Keratinocyte (primary cell): ENCODE results near the gene NELL1. TPM values are rescaled to one million over a fixed set of nuclear protein-coding genes. Genes with fewer than 3 reads are reported as not detected.

Experiments used
- DNase-seq: peaks from one replicate; pipeline ENCODE4 v3.0.0-alpha.2; 2011; ENCODE audit warnings: low read depth, missing footprints, low spot score
- FAIRE-seq: peaks from 2 replicates; lab custom pipeline; 2011; peaks lifted over from hg19 to GRCh38; lab: Jason Lieb, UNC
- H2AFZ ChIP-seq: 2 replicates; pipeline ENCODE4 v1.6.0; 2012; ENCODE audit warnings: low read length, control low read depth, inconsistent platforms; ENCODE audit not compliant: control insufficient read depth
- H3K27ac ChIP-seq: 2 replicates; pipeline ENCODE4 v1.5.1; 2011; ENCODE audit warnings: low read length; ENCODE audit not compliant: control insufficient read depth, insufficient read depth
- H3K27me3 ChIP-seq: 3 replicates; pipeline ENCODE4 v1.6.0; 2011; ENCODE audit warnings: low read length; ENCODE audit not compliant: control insufficient read depth, insufficient read depth; ENCODE audit errors: extremely low read depth
- H3K36me3 ChIP-seq, 2 experiments: 2 replicates in 1 of 2; 3 replicates in 1 of 2; pipeline ENCODE4 v1.5.1; 2011; ENCODE audit warnings: low read length in 2 of 2, mild to moderate bottlenecking in 1 of 2; ENCODE audit not compliant: control insufficient read depth in 2 of 2, insufficient read depth in 2 of 2; ENCODE audit errors: extremely low read depth in 1 of 2
- H3K4me1 ChIP-seq: 3 replicates; pipeline ENCODE4 v1.5.1; 2011; ENCODE audit warnings: low read length; ENCODE audit not compliant: control insufficient read depth, insufficient read depth; ENCODE audit errors: extremely low read depth
- H3K4me2 ChIP-seq: 3 replicates; pipeline ENCODE4 v1.6.0; 2011; ENCODE audit warnings: low read depth, low read length; ENCODE audit not compliant: control insufficient read depth, insufficient read depth; ENCODE audit errors: extremely low read depth
- H3K4me3 ChIP-seq, 3 experiments: fragments of 200-600 bp in 1 of 3; sonication (generic) in 1 of 3; 2 replicates in 2 of 3; 3 replicates in 1 of 3; pipeline ENCODE4 v1.5.1; 2011 to 2016; ENCODE audit warnings: low read length in 3 of 3, mild to moderate bottlenecking in 3 of 3, control low read depth in 2 of 3, inconsistent platforms in 1 of 3, low read depth in 1 of 3, mixed read lengths in 1 of 3, mixed run types in 1 of 3, moderate library complexity in 1 of 3; ENCODE audit not compliant: control insufficient read depth in 2 of 3, insufficient read depth in 2 of 3; ENCODE audit errors: extremely low read depth in 1 of 3
- H3K79me2 ChIP-seq: 2 replicates; pipeline ENCODE4 v1.6.0; 2012; ENCODE audit warnings: low read length; ENCODE audit not compliant: control insufficient read depth, insufficient read depth
- H3K9ac ChIP-seq: 3 replicates; pipeline ENCODE4 v1.6.0; 2011; ENCODE audit warnings: low read length; ENCODE audit not compliant: control insufficient read depth, insufficient read depth; ENCODE audit errors: extremely low read depth
- H3K9me1 ChIP-seq: 3 replicates; pipeline ENCODE4 v1.6.0; 2011; ENCODE audit warnings: low read length; ENCODE audit not compliant: control insufficient read depth, insufficient read depth; ENCODE audit errors: extremely low read depth
- H3K9me3 ChIP-seq: 2 replicates; pipeline ENCODE4 v1.5.1; 2012; ENCODE audit warnings: low read depth, low read length; ENCODE audit not compliant: control insufficient read depth
- H4K20me1 ChIP-seq: 3 replicates; pipeline ENCODE4 v1.6.0; 2011; ENCODE audit warnings: low read length; ENCODE audit not compliant: control insufficient read depth, insufficient read depth; ENCODE audit errors: extremely low read depth
- EZH2 ChIP-seq: IDR thresholded peaks from one replicate; pipeline ENCODE4 v1.6.1; 2012; ENCODE audit warnings: inconsistent platforms, mild to moderate bottlenecking, low read length, moderate library complexity
- dilution Hi-C: fragments of 300-500 bp; cut with MboI; formaldehyde crosslinking; loops from one replicate; pipeline ENCODE4 v1.7.0; 2020; ENCODE audit warnings: low sequenced_read_pairs; ENCODE audit not compliant: extremely low pct_ligation_motif_present
- polyA plus RNA-seq, 5 experiments: library from polyadenylated mRNA; depleted of rRNA in 3 of 5; stranded (reverse) in 3 of 5; stranded (forward) in 1 of 5; unstranded in 1 of 5; fragments of >200 nt; gene quantifications; 1 replicate in 1 of 5; 2 replicates in 3 of 5; 3 replicates in 1 of 5; pipeline versions ENCODE4 v1.2.1 to v1.2.3, GENCODE V29; 2011 to 2012; ENCODE audit warnings: missing spikeins in 2 of 5, low read depth in 1 of 5, low replicate concordance in 1 of 5
- TF ChIP-seq, protein P1 (sequence below), 3 experiments: IDR thresholded peaks in 1 of 3; conservative IDR thresholded peaks in 1 of 3; optimal IDR thresholded peaks in 1 of 3; 2 replicates in 2 of 3; 3 replicates in 1 of 3; pipeline versions ENCODE3 to v1.5.1; 2011; ENCODE audit warnings: low read length in 3 of 3, mild to moderate bottlenecking in 3 of 3, moderate library complexity in 2 of 3, control low read depth in 1 of 3, inconsistent platforms in 1 of 3; ENCODE audit not compliant: insufficient read depth in 2 of 3; ENCODE audit errors: extremely low read depth in 1 of 3

NELL1 gene
- polyA plus RNA-seq, 1 donor (not counting 4 experiments of a cell fraction or from before 2014, with no cell fraction given) = not detected

DNA sequence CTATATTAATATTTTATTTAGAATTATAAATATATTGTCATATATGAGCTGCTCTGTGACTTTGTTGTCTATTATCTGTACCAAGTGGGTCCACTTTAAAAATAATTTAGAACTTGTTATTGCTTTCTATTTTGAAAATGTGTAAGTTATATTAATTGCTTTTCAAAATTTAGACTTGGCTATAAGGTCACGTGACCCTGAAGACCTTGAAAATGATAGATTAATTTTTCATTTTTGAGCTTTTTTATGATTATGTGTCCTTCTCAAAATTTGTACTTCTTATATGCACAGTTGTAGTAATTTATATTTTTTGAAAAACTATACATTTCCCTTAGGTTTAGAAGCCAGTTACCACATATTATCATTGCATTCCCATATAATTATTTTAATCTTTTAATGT lies 826.5 kb downstream of the NELL1 start:
- no peak for FAIRE-seq
- no peaks in the 10 kb centered on the region for H3K4me1 ChIP-seq
- dilution Hi-C loops = no loop called here

DNA sequence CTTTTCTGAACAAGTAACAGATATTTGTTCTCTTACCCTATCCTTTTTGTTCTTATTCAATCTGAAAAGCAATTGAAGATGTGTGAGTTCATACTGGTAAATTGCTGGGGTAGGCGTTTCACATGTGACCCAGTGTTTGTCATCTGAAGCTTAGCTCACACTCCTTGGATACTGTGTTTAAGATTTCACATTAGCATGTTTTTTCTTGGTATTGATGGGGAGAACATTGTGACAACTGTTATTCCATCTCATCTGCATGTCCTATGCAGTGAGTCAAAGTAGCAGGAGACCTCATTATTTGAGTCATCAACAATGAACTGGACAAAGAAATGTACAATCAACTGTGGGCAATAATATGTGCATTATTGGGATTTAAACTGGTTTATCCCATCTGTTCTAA lies 831.9 kb downstream of the NELL1 start:
- no peak overlapping the region for H2AFZ ChIP-seq
- no peak overlapping the region for H3K4me3 ChIP-seq
- H3K27ac ChIP-seq = no peak overlapping the region
- FAIRE-seq = no peak
- H3K4me1 ChIP-seq = no peaks in the 10 kb centered on the region
- no peak for TF ChIP-seq EZH2
- TF ChIP-seq, protein P1, sequence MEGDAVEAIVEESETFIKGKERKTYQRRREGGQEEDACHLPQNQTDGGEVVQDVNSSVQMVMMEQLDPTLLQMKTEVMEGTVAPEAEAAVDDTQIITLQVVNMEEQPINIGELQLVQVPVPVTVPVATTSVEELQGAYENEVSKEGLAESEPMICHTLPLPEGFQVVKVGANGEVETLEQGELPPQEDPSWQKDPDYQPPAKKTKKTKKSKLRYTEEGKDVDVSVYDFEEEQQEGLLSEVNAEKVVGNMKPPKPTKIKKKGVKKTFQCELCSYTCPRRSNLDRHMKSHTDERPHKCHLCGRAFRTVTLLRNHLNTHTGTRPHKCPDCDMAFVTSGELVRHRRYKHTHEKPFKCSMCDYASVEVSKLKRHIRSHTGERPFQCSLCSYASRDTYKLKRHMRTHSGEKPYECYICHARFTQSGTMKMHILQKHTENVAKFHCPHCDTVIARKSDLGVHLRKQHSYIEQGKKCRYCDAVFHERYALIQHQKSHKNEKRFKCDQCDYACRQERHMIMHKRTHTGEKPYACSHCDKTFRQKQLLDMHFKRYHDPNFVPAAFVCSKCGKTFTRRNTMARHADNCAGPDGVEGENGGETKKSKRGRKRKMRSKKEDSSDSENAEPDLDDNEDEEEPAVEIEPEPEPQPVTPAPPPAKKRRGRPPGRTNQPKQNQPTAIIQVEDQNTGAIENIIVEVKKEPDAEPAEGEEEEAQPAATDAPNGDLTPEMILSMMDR (optimal IDR thresholded peaks at IDR 0.05 in 1 of 3, IDR thresholded peaks at IDR 0.05 in 1 of 3, conservative IDR thresholded peaks at IDR 0.05 in 1 of 3; ENCODE audit: extremely low read depth in 1 of 3, insufficient read depth in 2 of 3, low read length in 3 of 3) = no peak
- H3K27me3 ChIP-seq = no peaks in the 10 kb centered on the region
- H3K9me3 ChIP-seq = no peaks in the 10 kb centered on the region
- dilution Hi-C loops = no loop called here
- H3K79me2 ChIP-seq = no peaks in the 10 kb centered on the region
- no peaks in the 10 kb centered on the region for H3K9me1 ChIP-seq
- DNase-seq = no peak
- no peaks in the 10 kb centered on the region for H4K20me1 ChIP-seq
- no peaks in the 10 kb centered on the region for H3K36me3 ChIP-seq
- no peak overlapping the region for H3K4me2 ChIP-seq
- H3K9ac ChIP-seq = no peak overlapping the region

More for the DNA sequence above, 826.5 kb downstream of the NELL1 start:
- no peak for DNase-seq
- no peak for TF ChIP-seq EZH2
- TF ChIP-seq, protein P1 (optimal IDR thresholded peaks at IDR 0.05 in 1 of 3, IDR thresholded peaks at IDR 0.05 in 1 of 3, conservative IDR thresholded peaks at IDR 0.05 in 1 of 3; ENCODE audit: extremely low read depth in 1 of 3, insufficient read depth in 2 of 3, low read length in 3 of 3) = no peak
- Histone ChIP-seq H3K9ac (no peak overlapping the region), H3K9me3 (no peaks in the 10 kb centered on the region), H3K9me1 (no peaks in the 10 kb centered on the region), H3K4me3 (no peak overlapping the region), H4K20me1 (no peaks in the 10 kb centered on the region), H3K4me2 (no peak overlapping the region), H3K27ac (no peak overlapping the region), H3K36me3 (no peaks in the 10 kb centered on the region), H3K27me3 (no peaks in the 10 kb centered on the region), H2AFZ (no peak overlapping the region), H3K79me2 (no peaks in the 10 kb centered on the region)
